ENCODE data around the gene EIF2S3B. TPM values are rescaled to one million over a fixed set of nuclear protein-coding genes. Genes with fewer than 3 reads are reported as not detected.

EIF2S3B gene
- total RNA-seq, 2 experiments from 2014 or later = 0.95 to 1.0 TPM

DNA sequence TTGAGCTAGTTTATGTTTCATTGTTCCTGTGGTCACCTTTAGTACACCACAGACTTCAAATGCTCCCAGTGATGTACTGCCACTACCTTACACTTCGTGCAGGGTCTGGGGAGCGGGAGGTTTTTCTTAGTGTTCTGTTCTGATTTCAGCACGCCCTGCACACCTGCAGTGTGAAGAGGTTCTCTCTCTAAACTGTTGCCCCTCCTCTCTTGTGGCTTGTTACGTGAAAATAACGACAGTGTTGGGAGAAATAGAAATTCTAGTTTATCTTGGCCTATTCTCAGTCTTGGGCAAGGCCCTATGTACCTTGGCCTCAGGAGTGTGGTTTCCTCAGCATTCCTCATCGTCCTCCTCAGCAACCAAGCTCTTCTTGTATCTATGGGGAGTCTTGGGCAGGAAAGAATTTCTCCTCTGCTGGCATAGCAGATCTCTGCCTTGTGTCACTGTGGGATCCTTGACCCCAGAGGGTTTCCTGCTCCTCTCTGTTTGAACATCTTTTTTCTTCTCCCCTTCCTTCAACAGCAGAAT, 48.6 kb downstream of the EIF2S3B start:
- H4K20me1 ChIP-seq (ENCODE audit: insufficient read depth, low read length) = no peaks in the 10 kb centered on the region
- peak overlapping the region; percentile 43 for H3K27ac ChIP-seq (ENCODE audit: low read depth, low read length, poor library complexity, severe bottlenecking)
- H3K9me2 ChIP-seq (ENCODE audit: insufficient read depth, low read length) = no peaks in the 10 kb centered on the region
- peaks cover 30% of the 10 kb centered on the region for H3K36me3 ChIP-seq (ENCODE audit: insufficient read depth, low read length)
- no peaks in the 10 kb centered on the region for H3K79me2 ChIP-seq (ENCODE audit: insufficient read depth, low read depth, low read length)
- no peak overlapping the region for H3K4me2 ChIP-seq (ENCODE audit: low read length)
- peaks cover 35% of the 10 kb centered on the region; the same call in 1 of the 2 replicates for H3K9me3 ChIP-seq (ENCODE audit: low read length)
- H3K4me3 ChIP-seq (ENCODE audit: low read depth, low read length, poor library complexity, severe bottlenecking) = no peak overlapping the region
- POLR2A ChIA-PET = interaction anchor here (1.0 to 1.3 kb wide), 2 partner anchors 11 to 327 kb away, joined by 3 to 4 read pairs; no protein-coding TSS in a partner anchor
- CTCF ChIA-PET (ENCODE audit: unreplicated experiment) = no interaction called here
- TF ChIP-seq, protein P1, sequence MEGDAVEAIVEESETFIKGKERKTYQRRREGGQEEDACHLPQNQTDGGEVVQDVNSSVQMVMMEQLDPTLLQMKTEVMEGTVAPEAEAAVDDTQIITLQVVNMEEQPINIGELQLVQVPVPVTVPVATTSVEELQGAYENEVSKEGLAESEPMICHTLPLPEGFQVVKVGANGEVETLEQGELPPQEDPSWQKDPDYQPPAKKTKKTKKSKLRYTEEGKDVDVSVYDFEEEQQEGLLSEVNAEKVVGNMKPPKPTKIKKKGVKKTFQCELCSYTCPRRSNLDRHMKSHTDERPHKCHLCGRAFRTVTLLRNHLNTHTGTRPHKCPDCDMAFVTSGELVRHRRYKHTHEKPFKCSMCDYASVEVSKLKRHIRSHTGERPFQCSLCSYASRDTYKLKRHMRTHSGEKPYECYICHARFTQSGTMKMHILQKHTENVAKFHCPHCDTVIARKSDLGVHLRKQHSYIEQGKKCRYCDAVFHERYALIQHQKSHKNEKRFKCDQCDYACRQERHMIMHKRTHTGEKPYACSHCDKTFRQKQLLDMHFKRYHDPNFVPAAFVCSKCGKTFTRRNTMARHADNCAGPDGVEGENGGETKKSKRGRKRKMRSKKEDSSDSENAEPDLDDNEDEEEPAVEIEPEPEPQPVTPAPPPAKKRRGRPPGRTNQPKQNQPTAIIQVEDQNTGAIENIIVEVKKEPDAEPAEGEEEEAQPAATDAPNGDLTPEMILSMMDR (conservative IDR thresholded peaks at IDR 0.05; ENCODE audit: low read length) = no peak
- no peak for TF ChIP-seq EZH2phosphoT487 (IDR thresholded peaks at IDR 0.05; ENCODE audit: borderline replicate concordance, low read depth, low read length)
- no TSS peak for BruUV-seq (replicated peaks)
- H2AFZ ChIP-seq (ENCODE audit: low read length) = peak overlapping the region; percentile 72
- H3K4me1 ChIP-seq (ENCODE audit: insufficient read depth, low read length, poor library complexity, severe bottlenecking) = peaks cover 50% of the 10 kb centered on the region
- DNase-seq (ENCODE audit: low spot score) = peak; percentile 10
- intact Hi-C loops (cut with micrococcal nuclease; ENCODE audit: unreplicated experiment) = loop anchor here (10.0 kb wide), 1 partner anchor 809 kb away; no protein-coding TSS in a partner anchor

DNA sequence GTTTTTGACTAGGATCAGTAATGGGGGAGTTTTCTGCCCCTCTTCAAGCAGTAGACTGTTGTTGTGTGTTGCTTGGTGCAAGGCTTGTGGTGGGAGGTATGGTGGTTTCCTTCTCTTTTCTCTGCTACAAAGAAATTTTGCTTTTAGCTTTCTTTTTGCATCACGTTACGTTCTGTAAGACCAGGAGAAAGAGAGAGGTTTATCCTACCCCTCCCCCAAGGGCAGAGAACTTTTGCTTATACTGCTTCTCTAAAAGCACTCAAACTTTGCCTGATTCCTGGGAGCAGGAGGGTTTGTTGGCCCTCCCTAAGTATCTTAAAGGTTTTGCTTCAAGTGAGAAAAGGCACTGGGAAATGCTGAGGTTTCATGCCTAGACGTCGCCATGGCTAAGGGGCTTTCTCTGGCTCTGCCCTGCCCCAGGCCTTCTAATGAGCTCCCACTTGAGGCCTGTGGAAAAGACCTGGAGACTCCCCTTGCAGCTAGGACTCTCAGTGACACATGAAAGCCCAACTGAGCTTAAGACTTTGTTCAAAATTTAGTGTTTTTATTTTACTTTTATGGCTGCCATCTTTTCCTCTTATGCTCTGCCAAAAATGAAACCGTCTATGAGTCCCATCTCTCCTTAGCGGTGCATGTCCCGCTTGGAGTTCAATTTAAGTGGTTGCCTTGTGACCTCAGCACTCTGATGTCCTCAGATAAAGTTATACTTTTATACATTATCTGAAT, 49.2 kb downstream of the EIF2S3B start:
- peak overlapping the region; percentile 43 for H3K27ac ChIP-seq (ENCODE audit: low read depth, low read length, poor library complexity, severe bottlenecking)
- TF ChIP-seq, protein P1 (conservative IDR thresholded peaks at IDR 0.05; ENCODE audit: low read length) = no peak
- no peak for TF ChIP-seq EZH2phosphoT487 (IDR thresholded peaks at IDR 0.05; ENCODE audit: borderline replicate concordance, low read depth, low read length)
- H3K79me2 ChIP-seq (ENCODE audit: insufficient read depth, low read depth, low read length) = no peaks in the 10 kb centered on the region
- DNase-seq (ENCODE audit: low spot score) = no peak
- POLR2A ChIA-PET = interaction anchor here (0.7 to 1.3 kb wide), 3 partner anchors 10 to 327 kb away, joined by 3 to 4 read pairs (median 4); no protein-coding TSS in a partner anchor
- no peak overlapping the region for H3K4me3 ChIP-seq (ENCODE audit: low read depth, low read length, poor library complexity, severe bottlenecking)
- intact Hi-C loops (cut with micrococcal nuclease; ENCODE audit: unreplicated experiment) = loop anchor here (10.0 kb wide), 1 partner anchor 810 kb away; no protein-coding TSS in a partner anchor
- peaks cover 32% of the 10 kb centered on the region for H3K36me3 ChIP-seq (ENCODE audit: insufficient read depth, low read length)
- BruUV-seq (replicated peaks) = no TSS peak
- no peaks in the 10 kb centered on the region for H4K20me1 ChIP-seq (ENCODE audit: insufficient read depth, low read length)
- CTCF ChIA-PET (ENCODE audit: unreplicated experiment) = no interaction called here
- peak overlapping the region; percentile 72 for H2AFZ ChIP-seq (ENCODE audit: low read length)
- no peaks in the 10 kb centered on the region for H3K9me2 ChIP-seq (ENCODE audit: insufficient read depth, low read length)
- H3K4me2 ChIP-seq (ENCODE audit: low read length) = no peak overlapping the region
- H3K4me1 ChIP-seq (ENCODE audit: insufficient read depth, low read length, poor library complexity, severe bottlenecking) = peaks cover 56% of the 10 kb centered on the region
- H3K9me3 ChIP-seq (ENCODE audit: low read length) = peaks cover 37% of the 10 kb centered on the region; the same call in 1 of the 2 replicates
